Spleen (tissue), 11 donors: Measurements from ENCODE around the gene FBXL20. TPM values are rescaled to one million over a fixed set of nuclear protein-coding genes. Genes with fewer than 3 reads are reported as not detected.

Source experiments
- DNase-seq: peaks from one replicate; pipeline ENCODE4 v3.0.0-alpha.2; 2020
- H3K27ac ChIP-seq, 8 donors: fragments of 200-600 bp; sonication (generic) in 7 of 8; 1 replicate in 4 of 8; 2 replicates in 4 of 8; pipeline versions ENCODE4 v1.5.0 to v1.8.0; 2016 to 2021; ENCODE audit warnings: inconsistent platforms in 4 of 8, mild to moderate bottlenecking in 4 of 8, moderate library complexity in 1 of 8
- H3K27me3 ChIP-seq, 7 donors: fragments of 200-600 bp; sonication (generic) in 6 of 7; replicated peaks in 1 of 7; 1 replicate in 4 of 7; 2 replicates in 3 of 7; pipeline versions ENCODE4 v1.5.0 to v1.8.0; 2016 to 2021; ENCODE audit warnings: inconsistent platforms in 3 of 7, mild to moderate bottlenecking in 1 of 7
- H3K36me3 ChIP-seq, 6 donors: fragments of 200-600 bp; sonication (generic) in 5 of 6; 1 replicate in 4 of 6; 2 replicates in 2 of 6; pipeline versions ENCODE4 v1.5.0 to v1.8.0; 2016 to 2021; ENCODE audit warnings: inconsistent platforms in 2 of 6
- H3K4me1 ChIP-seq, 6 donors: fragments of 200-600 bp; sonication (generic) in 5 of 6; 1 replicate in 3 of 6; 2 replicates in 3 of 6; pipeline versions ENCODE4 v1.5.0 to v1.8.0; 2016 to 2021; ENCODE audit warnings: inconsistent platforms in 3 of 6
- H3K4me3 ChIP-seq, 8 donors: fragments of 200-600 bp; sonication (generic) in 7 of 8; 1 replicate in 4 of 8; 2 replicates in 4 of 8; pipeline versions ENCODE4 v1.5.0 to v1.8.0; 2016 to 2021; ENCODE audit warnings: inconsistent platforms in 4 of 8, mild to moderate bottlenecking in 4 of 8, moderate library complexity in 2 of 8
- H3K9me3 ChIP-seq, 8 donors: fragments of 200-600 bp; sonication (generic) in 7 of 8; 1 replicate in 4 of 8; 2 replicates in 4 of 8; pipeline versions ENCODE4 v1.5.0 to v1.8.0; 2016 to 2021; ENCODE audit warnings: inconsistent platforms in 4 of 8
- CTCF ChIP-seq, 11 experiments: fragments of 200-600 bp in 7 of 11; fragments of 450-650 bp in 4 of 11; sonication (generic) in 4 of 11; IDR thresholded peaks in 8 of 11; conservative IDR thresholded peaks in 3 of 11; 1 replicate in 7 of 11; 2 replicates in 4 of 11; pipeline versions ENCODE4 v1.4.0 to v1.8.0; 2016 to 2021; ENCODE audit warnings: antibody characterized with exemption in 11 of 11, inconsistent platforms in 4 of 11, mild to moderate bottlenecking in 1 of 11
- POLR2A ChIP-seq, 3 donors: fragments of 450-650 bp; IDR thresholded peaks; one replicate each; pipeline ENCODE4 v1.5.1; 2017; ENCODE audit warnings: antibody characterized with exemption in 3 of 3, mild to moderate bottlenecking in 1 of 3
- POLR2AphosphoS5 ChIP-seq, 3 donors: sonication (generic); formaldehyde crosslinking; IDR thresholded peaks; one replicate each; pipeline ENCODE4 v1.5.1; 2017; ENCODE audit warnings: antibody characterized with exemption in 3 of 3
- WGBS, 5 donors: extraction: QIAGEN DNeasy Blood & Tissue Kit in 3 of 5; methylation state at CpG; one replicate each; pipeline versions ENCODE4 v1.1.5 to v1.1.7; 2013 to 2018; 5-methylcytosine and 5-hydroxymethylcytosine counted together
- intact Hi-C: fragments of 100-400 bp; cut with DNase I; formaldehyde crosslinking; loops from one replicate; pipeline ENCODE4 v1.15.0; 2023; ENCODE audit warnings: low total_unique reads
- polyA plus RNA-seq, 3 donors: library from polyadenylated mRNA; stranded (reverse); fragments of 200-250 nt; gene quantifications; one replicate each; pipeline ENCODE4 v1.2.1, GENCODE V29; 2013
- total RNA-seq, 7 donors: library from RNA; depleted of rRNA in 3 of 7; stranded (reverse); fragments of >200 nt in 3 of 7; fragmentation: NEBNext Ultra II Directional in 4 of 7; extraction: Animal tissue kit (Norgen Biotek cat#: 25700) in 4 of 7; gene quantifications; one replicate each; pipeline versions ENCODE4 v1.1.0 to v1.2.1, GENCODE V29; 2016 to 2021
- donor health status: healthy with polysubstance abuse.
- donor health status: DM: no; HTN: no; CAD: no; lungs with moderate emphysema.
- donor health status: DM: no; HTN: no; CAD: no.
- donor health status: Bipolar disorder and iron deficiency.
- donor health status: healthy.
- donor health status: DM: no; HTN: no; CAD: no.
- donor health status: DM: yes; HTN: yes; CAD: no.

The FBXL20 gene
- total and polyA plus RNA-seq, 10 donors: 1.9 to 28.0 (median 24.0) TPM

- intact Hi-C loops: no loop called here
- Histone ChIP-seq H3K4me3 (no peak overlapping the region), H3K4me1 (peaks cover 15 to 25% (median 24%) of the 10 kb centered on the region in 6 donors), H3K27me3 (peaks cover 9 to 75% (median 31%) of the 10 kb centered on the region in 7 donors), H3K36me3 (no peaks in the 10 kb centered on the region), H3K9me3 (no peaks in the 10 kb centered on the region), H3K27ac (no peak overlapping the region)
- DNase-seq: no peak
- TF ChIP-seq CTCF (IDR thresholded peaks at IDR 0.05 in 8 of 11, conservative IDR thresholded peaks at IDR 0.05 in 3 of 11) (no peak), POLR2AphosphoS5 (IDR thresholded peaks at IDR 0.05) (no peak)
- 85 to 95% (median 94%) methylated on average over 3 to 7 of the region's 7 CpGs for WGBS, 5 donors
Observed at GRCh38 chr17:39222151-39222550, 179.3 kb downstream of the FBXL20 start.

- TF ChIP-seq POLR2A (IDR thresholded peaks at IDR 0.05) (no peak), POLR2AphosphoS5 (IDR thresholded peaks at IDR 0.05) (no peak), CTCF (IDR thresholded peaks at IDR 0.05 in 8 of 11, conservative IDR thresholded peaks at IDR 0.05 in 3 of 11) (no peak)
- H3K4me1 ChIP-seq: peaks cover 15 to 24% (median 23%) of the 10 kb centered on the region in 6 donors
- WGBS, 5 donors: 87 to 92% (median 90%) methylated on average over 4 to 6 of the region's 6 CpGs
- peaks cover 8 to 75% (median 27%) of the 10 kb centered on the region in 7 donors for H3K27me3 ChIP-seq
- no peaks in the 10 kb centered on the region for H3K9me3 ChIP-seq
- DNase-seq: no peak
- no peak overlapping the region for H3K4me3 ChIP-seq
- no peaks in the 10 kb centered on the region for H3K36me3 ChIP-seq
- H3K27ac ChIP-seq: no peak overlapping the region
- intact Hi-C loops: no loop called here
Observed at GRCh38 chr17:39221572-39221971, 179.9 kb downstream of the FBXL20 start.

- Histone ChIP-seq H3K36me3 (no peaks in the 10 kb centered on the region), H3K9me3 (no peaks in the 10 kb centered on the region), H3K4me1 (peaks cover 0 to 5% (median 5%) of the 10 kb centered on the region in 6 donors), H3K27me3 (peaks cover 0 to 75% (median 9%) of the 10 kb centered on the region in 7 donors), H3K27ac (no peak overlapping the region), H3K4me3 (no peak overlapping the region)
- intact Hi-C loops: no loop called here
- no peak for DNase-seq
- WGBS, 5 donors: 58 to 75% (median 69%) methylated on average over 8 of the region's 8 CpGs
- TF ChIP-seq CTCF (IDR thresholded peaks at IDR 0.05 in 8 of 11, conservative IDR thresholded peaks at IDR 0.05 in 3 of 11): no peak
- no peak for TF ChIP-seq POLR2A (IDR thresholded peaks at IDR 0.05)
- TF ChIP-seq POLR2AphosphoS5 (IDR thresholded peaks at IDR 0.05): no peak
Observed at GRCh38 chr17:39219647-39220154, 181.7 kb downstream of the FBXL20 start.

- 80 to 85% (median 82%) methylated on average over 8 of the region's 8 CpGs for WGBS, 5 donors
- no peaks in the 10 kb centered on the region for H3K9me3 ChIP-seq
- intact Hi-C loops: no loop called here
- no peak overlapping the region for H3K27ac ChIP-seq
- peaks cover 0 to 75% (median 6%) of the 10 kb centered on the region in 7 donors for H3K27me3 ChIP-seq
- DNase-seq: no peak
- no peaks in the 10 kb centered on the region for H3K4me1 ChIP-seq
- H3K4me3 ChIP-seq: no peak overlapping the region
- TF ChIP-seq POLR2AphosphoS5 (IDR thresholded peaks at IDR 0.05) (no peak), POLR2A (IDR thresholded peaks at IDR 0.05) (no peak), CTCF (IDR thresholded peaks at IDR 0.05 in 8 of 11, conservative IDR thresholded peaks at IDR 0.05 in 3 of 11) (no peak)
- H3K36me3 ChIP-seq: no peaks in the 10 kb centered on the region
Observed at GRCh38 chr17:39218906-39219305, 182.5 kb downstream of the FBXL20 start.
